Ishikawa (cell line): ENCODE measurements around the gene TDRD5.

ENCODE experiments used
- CREB1 ChIP-seq: IDR thresholded peaks from 2 replicates; pipeline ENCODE4 v1.6.1; 2012; ENCODE audit warnings: low read depth
- EP300 ChIP-seq: IDR thresholded peaks from 2 replicates; pipeline ENCODE4 v1.6.1; 2012; ENCODE audit warnings: borderline replicate concordance
- FOXM1 ChIP-seq: IDR thresholded peaks from 2 replicates; pipeline ENCODE4 v1.6.1; 2012; ENCODE audit warnings: low read depth, borderline replicate concordance
- NFIC ChIP-seq: IDR thresholded peaks from 2 replicates; pipeline ENCODE4 v1.6.1; 2012
- RAD21 ChIP-seq: IDR thresholded peaks from 2 replicates; pipeline ENCODE4 v1.6.1; 2012; ENCODE audit warnings: low read depth
- TAF1 ChIP-seq: IDR thresholded peaks from 2 replicates; pipeline ENCODE4 v1.6.1; 2012; ENCODE audit warnings: low read depth, mild to moderate bottlenecking
- TCF12 ChIP-seq: IDR thresholded peaks from 2 replicates; pipeline ENCODE4 v1.6.1; 2012; ENCODE audit warnings: low read depth
- TEAD4 ChIP-seq: IDR thresholded peaks from 2 replicates; pipeline ENCODE4 v1.6.1; 2012
- YY1 ChIP-seq: IDR thresholded peaks from 2 replicates; pipeline ENCODE4 v1.6.1; 2012; ENCODE audit warnings: low read depth
- ZBTB7A ChIP-seq: IDR thresholded peaks from 2 replicates; pipeline ENCODE4 v1.6.1; 2012; ENCODE audit warnings: low read depth
- TF ChIP-seq, protein P1 (sequence below): IDR thresholded peaks from 2 replicates; pipeline ENCODE4 v1.6.1; 2012
- TF ChIP-seq, protein P2 (sequence below): IDR thresholded peaks from 2 replicates; pipeline ENCODE4 v1.6.1; 2012; ENCODE audit warnings: low read depth, mild to moderate bottlenecking
- TF ChIP-seq, protein P3 (sequence below): IDR thresholded peaks from 2 replicates; pipeline ENCODE4 v1.6.1; 2012

Gene TDRD5

DNA sequence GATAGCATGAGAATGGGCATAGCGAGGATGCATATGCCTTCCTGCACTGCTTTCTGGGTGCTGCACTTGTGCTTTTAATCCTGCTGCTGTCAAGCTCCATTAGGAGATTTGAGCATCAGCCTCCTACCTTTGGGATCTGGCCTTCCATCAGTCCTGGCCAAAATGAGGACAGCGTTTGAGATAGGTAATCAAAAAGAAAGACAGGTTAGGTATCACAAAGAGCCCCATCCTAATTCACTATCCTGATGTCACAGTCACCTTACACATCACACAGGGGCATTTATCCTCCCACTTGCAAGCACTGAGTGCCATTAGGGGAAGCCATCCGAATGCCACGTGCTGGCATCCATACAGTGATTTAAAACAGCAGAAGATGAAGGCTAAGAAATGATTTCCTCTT lies 138.2 kb downstream of the TDRD5 start:
- TF ChIP-seq FOXM1 (no peak), YY1 (no peak), TEAD4 (no peak), TCF12 (no peak), TAF1 (no peak), CREB1 (no peak), ZBTB7A (no peak), RAD21 (no peak), NFIC (no peak)
- TF ChIP-seq, protein P1, sequence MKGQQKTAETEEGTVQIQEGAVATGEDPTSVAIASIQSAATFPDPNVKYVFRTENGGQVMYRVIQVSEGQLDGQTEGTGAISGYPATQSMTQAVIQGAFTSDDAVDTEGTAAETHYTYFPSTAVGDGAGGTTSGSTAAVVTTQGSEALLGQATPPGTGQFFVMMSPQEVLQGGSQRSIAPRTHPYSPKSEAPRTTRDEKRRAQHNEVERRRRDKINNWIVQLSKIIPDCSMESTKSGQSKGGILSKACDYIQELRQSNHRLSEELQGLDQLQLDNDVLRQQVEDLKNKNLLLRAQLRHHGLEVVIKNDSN, result no peak
- TF ChIP-seq, protein P2, sequence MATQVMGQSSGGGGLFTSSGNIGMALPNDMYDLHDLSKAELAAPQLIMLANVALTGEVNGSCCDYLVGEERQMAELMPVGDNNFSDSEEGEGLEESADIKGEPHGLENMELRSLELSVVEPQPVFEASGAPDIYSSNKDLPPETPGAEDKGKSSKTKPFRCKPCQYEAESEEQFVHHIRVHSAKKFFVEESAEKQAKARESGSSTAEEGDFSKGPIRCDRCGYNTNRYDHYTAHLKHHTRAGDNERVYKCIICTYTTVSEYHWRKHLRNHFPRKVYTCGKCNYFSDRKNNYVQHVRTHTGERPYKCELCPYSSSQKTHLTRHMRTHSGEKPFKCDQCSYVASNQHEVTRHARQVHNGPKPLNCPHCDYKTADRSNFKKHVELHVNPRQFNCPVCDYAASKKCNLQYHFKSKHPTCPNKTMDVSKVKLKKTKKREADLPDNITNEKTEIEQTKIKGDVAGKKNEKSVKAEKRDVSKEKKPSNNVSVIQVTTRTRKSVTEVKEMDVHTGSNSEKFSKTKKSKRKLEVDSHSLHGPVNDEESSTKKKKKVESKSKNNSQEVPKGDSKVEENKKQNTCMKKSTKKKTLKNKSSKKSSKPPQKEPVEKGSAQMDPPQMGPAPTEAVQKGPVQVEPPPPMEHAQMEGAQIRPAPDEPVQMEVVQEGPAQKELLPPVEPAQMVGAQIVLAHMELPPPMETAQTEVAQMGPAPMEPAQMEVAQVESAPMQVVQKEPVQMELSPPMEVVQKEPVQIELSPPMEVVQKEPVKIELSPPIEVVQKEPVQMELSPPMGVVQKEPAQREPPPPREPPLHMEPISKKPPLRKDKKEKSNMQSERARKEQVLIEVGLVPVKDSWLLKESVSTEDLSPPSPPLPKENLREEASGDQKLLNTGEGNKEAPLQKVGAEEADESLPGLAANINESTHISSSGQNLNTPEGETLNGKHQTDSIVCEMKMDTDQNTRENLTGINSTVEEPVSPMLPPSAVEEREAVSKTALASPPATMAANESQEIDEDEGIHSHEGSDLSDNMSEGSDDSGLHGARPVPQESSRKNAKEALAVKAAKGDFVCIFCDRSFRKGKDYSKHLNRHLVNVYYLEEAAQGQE, result no peak
- TF ChIP-seq, protein P3, sequence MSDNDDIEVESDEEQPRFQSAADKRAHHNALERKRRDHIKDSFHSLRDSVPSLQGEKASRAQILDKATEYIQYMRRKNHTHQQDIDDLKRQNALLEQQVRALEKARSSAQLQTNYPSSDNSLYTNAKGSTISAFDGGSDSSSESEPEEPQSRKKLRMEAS, result no peak

DNA sequence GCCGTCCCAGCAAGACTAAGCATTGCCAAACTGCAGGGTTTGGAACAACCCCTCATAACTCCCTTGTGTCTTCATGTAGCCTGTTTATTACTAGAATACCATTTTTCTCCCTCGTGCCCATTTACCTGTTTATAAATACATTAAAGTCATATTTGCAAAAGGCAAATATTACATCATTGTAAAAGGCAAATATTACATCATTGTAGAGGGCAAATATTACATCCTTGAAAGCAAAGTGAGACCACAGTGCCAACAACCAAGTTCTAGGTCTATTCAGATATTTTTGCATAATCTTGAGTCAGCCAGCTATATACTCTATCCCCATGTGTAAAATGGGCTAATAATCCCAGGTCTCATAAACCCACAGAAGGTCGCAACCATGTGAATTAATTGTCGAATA lies 140.0 kb downstream of the TDRD5 start:
- TF ChIP-seq, protein P1, result no peak
- TF ChIP-seq EP300 (no peak), TEAD4 (no peak)
- TF ChIP-seq, protein P2, result no peak
